ENCODE data around the gene PGP. TPM values are rescaled to one million over a fixed set of nuclear protein-coding genes. Genes with fewer than 3 reads are reported as not detected.
"Not testable (repeated sequence)": the region's sequence is repeated elsewhere in the genome, so short reads cannot be mapped to it uniquely, and the experiment has no call there.

Gene PGP
- 14.2 TPM for total RNA-seq
- polyA plus RNA-seq = 10 to 100 TPM in 2 of 4 donors, 1 to 10 TPM in 2; 6.1 to 13.4 (median 8.8) TPM

GRCh38 chr16:2214719-2214968, at the start of gene PGP:
PGP (minus strand) TSS chr16:2214840; CDS start chr16:2214777, 63 bp downstream.
- no peaks in the 10 kb centered on the region for H3K36me3 Mint-ChIP-seq
- peak; percentile 95 to 96 for ATAC-seq (ENCODE audit: low read depth in 2 of 2)
- DNase-seq = no peak

GRCh38 chr16:2263026-2263425, 48.4 kb upstream of the PGP start:
- H3K4me3 Mint-ChIP-seq = peak overlapping the region in 1 of 4 donors; percentile 38
- peaks cover 14 to 34% (median 30%) of the 10 kb centered on the region in 4 donors for H3K4me1 Mint-ChIP-seq
- ATAC-seq (ENCODE audit: low read depth in 2 of 2); H3K4me3 ChIP-seq (ENCODE audit: low read depth, low read length); H3K27ac ChIP-seq (ENCODE audit: insufficient read depth, low read length, poor library complexity, severe bottlenecking); H3K9me3 ChIP-seq (ENCODE audit: control insufficient read depth in 2 of 2, low read length in 2 of 2); H3K27me3 Mint-ChIP-seq; DNase-seq; H3K27ac Mint-ChIP-seq; H3K27me3 ChIP-seq (ENCODE audit: control insufficient read depth, insufficient read depth, low read length); H3K9me3 Mint-ChIP-seq: not testable (repeated sequence)
- peaks cover 19% of the 10 kb centered on the region for H3K36me3 Mint-ChIP-seq
- H3K36me3 ChIP-seq (ENCODE audit: control insufficient read depth, insufficient read depth, low read length) = peaks cover 62% of the 10 kb centered on the region
- H3K4me1 ChIP-seq (ENCODE audit: control insufficient read depth, insufficient read depth, low read length, poor library complexity, severe bottlenecking) = peaks cover 18% of the 10 kb centered on the region

More at GRCh38 chr16:2214719-2214968, at the start of gene PGP:
- H3K27ac ChIP-seq (ENCODE audit: insufficient read depth, low read length, poor library complexity, severe bottlenecking) = peak within 1 kb of the TSS; percentile 85
- H3K36me3 ChIP-seq (ENCODE audit: control insufficient read depth, insufficient read depth, low read length) = no peaks in the 10 kb centered on the region
- peaks cover 18% of the 10 kb centered on the region for H3K4me1 ChIP-seq (ENCODE audit: control insufficient read depth, insufficient read depth, low read length, poor library complexity, severe bottlenecking)
- Mint-ChIP-seq H3K27me3 (no peaks in the 10 kb centered on the region), H3K27ac (peak within 1 kb of the TSS; percentile 44 to 93 (median 60)), H3K4me3 (peak within 1 kb of the TSS; percentile 88 to 90 (median 88)), H3K9me3 (no peaks in the 10 kb centered on the region), H3K4me1 (peaks cover 0 to 20% (median 9%) of the 10 kb centered on the region in 4 donors)
- peak within 1 kb of the TSS; percentile 81 for H3K4me3 ChIP-seq (ENCODE audit: low read depth, low read length)
- no peaks in the 10 kb centered on the region for H3K9me3 ChIP-seq (ENCODE audit: control insufficient read depth in 2 of 2, low read length in 2 of 2)
- no peaks in the 10 kb centered on the region for H3K27me3 ChIP-seq (ENCODE audit: control insufficient read depth, insufficient read depth, low read length)

GRCh38 chr16:2260250-2260649, 45.6 kb upstream of the PGP start:
- Histone ChIP-seq H3K36me3 (ENCODE audit: control insufficient read depth, insufficient read depth, low read length) (peaks cover 89% of the 10 kb centered on the region), H3K27ac (ENCODE audit: insufficient read depth, low read length, poor library complexity, severe bottlenecking) (no peak overlapping the region), H3K4me1 (ENCODE audit: control insufficient read depth, insufficient read depth, low read length, poor library complexity, severe bottlenecking) (peaks cover 6% of the 10 kb centered on the region), H3K9me3 (ENCODE audit: control insufficient read depth in 2 of 2, low read length in 2 of 2) (no peaks in the 10 kb centered on the region), H3K27me3 (ENCODE audit: control insufficient read depth, insufficient read depth, low read length) (no peaks in the 10 kb centered on the region), H3K4me3 (ENCODE audit: low read depth, low read length) (no peak overlapping the region)
- H3K36me3 Mint-ChIP-seq = peaks cover 35% of the 10 kb centered on the region
- no peak overlapping the region for H3K4me3 Mint-ChIP-seq
- no peaks in the 10 kb centered on the region for H3K9me3 Mint-ChIP-seq
- ATAC-seq (ENCODE audit: low read depth in 2 of 2) (no peak), DNase-seq (no peak)
- no peak overlapping the region for H3K27ac Mint-ChIP-seq
- H3K27me3 Mint-ChIP-seq = no peaks in the 10 kb centered on the region
- H3K4me1 Mint-ChIP-seq = peaks cover 7 to 14% (median 12%) of the 10 kb centered on the region in 4 donors

GRCh38 chr16:2258530-2258929, 43.9 kb upstream of the PGP start:
- not testable (repeated sequence) for H3K27me3 ChIP-seq (ENCODE audit: control insufficient read depth, insufficient read depth, low read length); H3K4me3 Mint-ChIP-seq; H3K4me3 ChIP-seq (ENCODE audit: low read depth, low read length); H3K9me3 ChIP-seq (ENCODE audit: control insufficient read depth in 2 of 2, low read length in 2 of 2); ATAC-seq (ENCODE audit: low read depth in 2 of 2); H3K27me3 Mint-ChIP-seq; H3K27ac ChIP-seq (ENCODE audit: insufficient read depth, low read length, poor library complexity, severe bottlenecking); H3K9me3 Mint-ChIP-seq; H3K27ac Mint-ChIP-seq; H3K4me1 Mint-ChIP-seq; DNase-seq; H3K4me1 ChIP-seq (ENCODE audit: control insufficient read depth, insufficient read depth, low read length, poor library complexity, severe bottlenecking)
- peaks cover 87% of the 10 kb centered on the region for H3K36me3 ChIP-seq (ENCODE audit: control insufficient read depth, insufficient read depth, low read length)
- H3K36me3 Mint-ChIP-seq = peaks cover 36% of the 10 kb centered on the region

GRCh38 chr16:2257726-2258125, 43.1 kb upstream of the PGP start:
- Mint-ChIP-seq H3K9me3 (no peaks in the 10 kb centered on the region), H3K27ac (no peak overlapping the region), H3K27me3 (no peaks in the 10 kb centered on the region), H3K4me3 (no peak overlapping the region), H3K4me1 (peaks cover 0 to 6% (median 2%) of the 10 kb centered on the region in 4 donors), H3K36me3 (peaks cover 33% of the 10 kb centered on the region)
- no peak for ATAC-seq (ENCODE audit: low read depth in 2 of 2)
- Histone ChIP-seq H3K27me3 (ENCODE audit: control insufficient read depth, insufficient read depth, low read length) (no peaks in the 10 kb centered on the region), H3K36me3 (ENCODE audit: control insufficient read depth, insufficient read depth, low read length) (peaks cover 79% of the 10 kb centered on the region), H3K27ac (ENCODE audit: insufficient read depth, low read length, poor library complexity, severe bottlenecking) (no peak overlapping the region), H3K4me1 (ENCODE audit: control insufficient read depth, insufficient read depth, low read length, poor library complexity, severe bottlenecking) (no peaks in the 10 kb centered on the region), H3K9me3 (ENCODE audit: control insufficient read depth in 2 of 2, low read length in 2 of 2) (no peaks in the 10 kb centered on the region), H3K4me3 (ENCODE audit: low read depth, low read length) (no peak overlapping the region)
- no peak for DNase-seq

- H3K9me3 ChIP-seq (ENCODE audit: control insufficient read depth in 2 of 2, low read length in 2 of 2) = no peaks in the 10 kb centered on the region
- no peaks in the 10 kb centered on the region for H3K27me3 ChIP-seq (ENCODE audit: control insufficient read depth, insufficient read depth, low read length)
- DNase-seq = no peak
- peaks cover 0 to 2% (median 0%) of the 10 kb centered on the region in 4 donors for H3K4me1 Mint-ChIP-seq
- H3K36me3 ChIP-seq (ENCODE audit: control insufficient read depth, insufficient read depth, low read length) = peaks cover 68% of the 10 kb centered on the region
- no peak overlapping the region for H3K4me3 ChIP-seq (ENCODE audit: low read depth, low read length)
- peak overlapping the region in 1 of 4 donors; percentile 11 for H3K4me3 Mint-ChIP-seq
- H3K4me1 ChIP-seq (ENCODE audit: control insufficient read depth, insufficient read depth, low read length, poor library complexity, severe bottlenecking) = no peaks in the 10 kb centered on the region
- no peak for ATAC-seq (ENCODE audit: low read depth in 2 of 2)
- H3K9me3 Mint-ChIP-seq = no peaks in the 10 kb centered on the region
- H3K27ac Mint-ChIP-seq = no peak overlapping the region
- no peaks in the 10 kb centered on the region for H3K27me3 Mint-ChIP-seq
- H3K36me3 Mint-ChIP-seq = peaks cover 25% of the 10 kb centered on the region
- H3K27ac ChIP-seq (ENCODE audit: insufficient read depth, low read length, poor library complexity, severe bottlenecking) = no peak overlapping the region
Measured at GRCh38 chr16:2256531-2257140, 42.0 kb upstream of the PGP start.

GRCh38 chr16:2253293-2253692, 38.7 kb upstream of the PGP start:
- ATAC-seq (ENCODE audit: low read depth in 2 of 2) = no peak
- H3K27ac ChIP-seq (ENCODE audit: insufficient read depth, low read length, poor library complexity, severe bottlenecking) = no peak overlapping the region
- H3K9me3 ChIP-seq (ENCODE audit: control insufficient read depth in 2 of 2, low read length in 2 of 2) = no peaks in the 10 kb centered on the region
- H3K4me1 ChIP-seq (ENCODE audit: control insufficient read depth, insufficient read depth, low read length, poor library complexity, severe bottlenecking) = peaks cover 9% of the 10 kb centered on the region
- H3K4me3 ChIP-seq (ENCODE audit: low read depth, low read length) = no peak overlapping the region
- Mint-ChIP-seq H3K27me3 (no peaks in the 10 kb centered on the region), H3K27ac (peak overlapping the region in 2 of 3 donors; percentile 43 to 73), H3K36me3 (peaks cover 19% of the 10 kb centered on the region), H3K4me1 (peaks cover 0 to 11% (median under 1%) of the 10 kb centered on the region in 4 donors), H3K4me3 (peak overlapping the region in 2 of 4 donors; percentile 27 to 58), H3K9me3 (no peaks in the 10 kb centered on the region)
- peaks cover 40% of the 10 kb centered on the region for H3K36me3 ChIP-seq (ENCODE audit: control insufficient read depth, insufficient read depth, low read length)
- no peak for DNase-seq
- no peaks in the 10 kb centered on the region for H3K27me3 ChIP-seq (ENCODE audit: control insufficient read depth, insufficient read depth, low read length)

GRCh38 chr16:2252806-2253148, 38.1 kb upstream of the PGP start:
- Histone ChIP-seq H3K4me1 (ENCODE audit: control insufficient read depth, insufficient read depth, low read length, poor library complexity, severe bottlenecking) (peaks cover 9% of the 10 kb centered on the region), H3K27me3 (ENCODE audit: control insufficient read depth, insufficient read depth, low read length) (no peaks in the 10 kb centered on the region), H3K27ac (ENCODE audit: insufficient read depth, low read length, poor library complexity, severe bottlenecking) (peak overlapping the region; percentile 73), H3K9me3 (ENCODE audit: control insufficient read depth in 2 of 2, low read length in 2 of 2) (no peaks in the 10 kb centered on the region), H3K4me3 (ENCODE audit: low read depth, low read length) (no peak overlapping the region), H3K36me3 (ENCODE audit: control insufficient read depth, insufficient read depth, low read length) (peaks cover 35% of the 10 kb centered on the region)
- peaks cover 19% of the 10 kb centered on the region for H3K36me3 Mint-ChIP-seq
- peaks cover 0 to 11% (median under 1%) of the 10 kb centered on the region in 4 donors for H3K4me1 Mint-ChIP-seq
- no peaks in the 10 kb centered on the region for H3K27me3 Mint-ChIP-seq
- ATAC-seq (ENCODE audit: low read depth in 2 of 2) (no peak), DNase-seq (no peak)
- peak overlapping the region; percentile 16 to 75 (median 42) for H3K4me3 Mint-ChIP-seq
- peak overlapping the region; percentile 43 to 81 (median 73) for H3K27ac Mint-ChIP-seq
- H3K9me3 Mint-ChIP-seq = no peaks in the 10 kb centered on the region
